Measurements from ENCODE around the gene NOL6.
"Not testable (repeated sequence)": the region's sequence is repeated elsewhere in the genome, so short reads cannot be mapped to it uniquely, and the experiment has no call there.

NOL6 gene

DNA sequence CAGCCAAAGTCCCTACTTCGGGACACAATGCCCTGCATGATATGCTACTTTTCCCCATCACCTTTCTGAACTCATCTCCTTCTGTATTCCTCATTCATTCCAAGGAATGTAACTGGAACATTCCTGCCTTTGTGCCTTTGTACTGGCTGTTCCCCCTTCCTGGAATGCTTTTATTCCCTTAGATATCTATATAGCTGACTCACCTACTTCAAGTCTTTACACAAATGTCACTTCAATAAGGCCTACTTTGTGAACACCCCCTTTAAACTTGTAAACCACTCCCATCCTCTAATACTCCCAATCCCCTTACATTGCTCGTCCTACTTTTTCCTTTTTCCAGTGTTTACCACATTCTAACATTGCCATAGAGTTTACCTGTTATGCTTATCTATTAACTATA, 2.4 kb downstream of the NOL6 start:
- DNase-seq (ENCODE audit: low read depth in 2 of 2) = no peak

DNA sequence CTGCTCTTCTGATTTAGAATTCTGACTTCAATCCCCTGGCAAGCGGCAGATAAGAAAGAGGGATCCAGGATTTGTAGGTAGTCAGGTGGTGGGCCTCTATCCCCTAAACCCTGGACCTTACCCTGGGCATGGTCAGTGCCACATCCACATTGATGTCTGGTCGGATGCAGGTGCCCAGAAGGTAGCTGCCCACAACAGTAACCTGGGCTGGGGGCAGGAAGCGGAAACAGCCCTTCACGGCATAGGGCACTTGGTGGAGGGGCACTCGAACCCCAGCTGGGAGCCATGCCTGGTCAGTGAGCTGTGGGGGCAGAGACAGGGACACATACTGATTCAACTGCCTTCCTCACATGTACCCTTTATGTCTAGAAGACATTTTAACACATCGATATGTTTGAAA, 3.8 kb downstream of the NOL6 start:
- DNase-seq (ENCODE audit: low read depth in 2 of 2) = no peak

DNA sequence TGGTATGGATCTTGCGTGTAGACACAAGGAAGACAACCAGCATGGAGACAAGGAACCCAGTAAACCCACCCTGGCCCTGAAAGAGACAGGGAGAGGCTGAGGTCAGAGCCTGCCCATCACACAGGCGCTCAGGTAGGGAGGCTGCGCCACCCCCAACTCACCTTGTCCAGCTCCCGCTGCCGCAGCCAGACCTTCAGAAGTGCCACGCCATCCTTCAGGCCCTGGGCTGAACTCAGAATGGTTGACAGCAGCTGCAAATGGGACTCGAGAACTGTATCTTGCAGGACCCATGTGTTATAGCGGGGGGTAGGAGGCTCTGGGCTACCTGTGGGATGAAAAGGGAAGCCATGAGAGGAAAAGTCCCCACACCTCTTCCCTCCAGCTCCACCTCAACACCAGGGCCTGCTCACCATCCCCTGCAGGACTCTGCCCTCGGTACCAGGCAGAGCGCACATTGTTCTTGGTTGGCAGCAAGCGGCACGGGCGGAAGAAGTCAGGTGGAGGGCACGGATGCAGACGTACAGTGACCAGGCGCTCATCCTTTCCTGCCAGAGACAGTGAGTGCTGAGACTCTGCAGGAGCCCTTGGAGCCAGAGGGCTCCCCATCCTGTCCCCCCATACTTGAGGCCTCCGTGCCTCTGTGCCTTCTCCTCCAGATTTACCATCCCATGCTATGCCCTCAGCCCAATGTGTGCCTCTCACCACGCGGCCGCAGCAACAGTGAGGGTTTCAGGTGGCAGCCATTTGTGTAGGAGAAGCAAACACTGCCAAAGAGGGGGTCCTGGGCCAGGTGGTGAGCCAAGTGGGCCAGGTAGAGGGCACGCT, 4.7 kb downstream of the NOL6 start:
- no peak for DNase-seq (ENCODE audit: low read depth in 2 of 2)

DNA sequence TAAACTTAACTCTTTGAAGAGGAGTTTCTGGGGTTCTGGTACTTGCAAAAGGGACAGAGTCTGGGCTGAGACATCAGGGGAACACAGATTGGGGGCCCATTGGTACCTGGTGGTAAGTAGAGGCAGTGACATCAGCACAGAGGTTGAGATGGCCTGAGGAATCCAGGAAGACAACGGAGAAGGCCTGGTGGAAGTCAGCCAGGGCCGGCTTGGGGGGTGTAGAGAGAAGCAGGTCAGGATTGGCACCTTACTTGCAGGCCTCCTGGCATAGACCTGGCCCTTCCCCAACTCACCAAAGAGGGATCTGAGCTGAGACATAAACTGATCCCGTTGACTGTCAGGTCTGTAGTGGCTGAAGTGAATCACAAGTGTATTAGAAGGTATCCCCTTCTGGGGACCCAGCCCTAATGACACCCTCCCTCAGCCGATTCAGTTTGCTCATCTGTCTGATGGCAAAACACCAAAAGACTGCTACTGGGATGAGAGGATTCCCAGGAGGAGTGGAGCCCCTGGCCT, 5.5 kb downstream of the NOL6 start:
- no peak for DNase-seq (ENCODE audit: low read depth in 2 of 2)

DNA sequence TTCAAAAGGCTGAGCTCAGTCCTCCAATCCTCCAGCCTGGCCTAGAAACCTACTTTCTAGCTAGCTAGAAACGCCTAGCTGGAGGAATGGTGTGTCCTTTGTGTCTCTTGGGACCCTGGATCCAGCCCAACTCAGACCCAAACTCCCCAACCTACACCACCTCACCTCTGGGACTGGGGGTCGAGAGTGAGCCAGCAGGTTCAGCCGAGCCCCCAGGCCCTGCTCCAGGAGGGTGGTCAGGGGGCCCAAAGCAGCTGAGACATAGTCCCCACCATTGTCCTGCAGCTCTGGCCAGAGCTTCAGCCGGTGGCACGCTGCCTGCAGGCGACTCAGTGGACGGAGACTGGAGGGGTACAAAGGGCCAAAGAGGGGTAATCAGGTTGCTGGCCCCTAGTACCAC, 6.2 kb downstream of the NOL6 start:
- no peak for DNase-seq (ENCODE audit: low read depth in 2 of 2)

DNA sequence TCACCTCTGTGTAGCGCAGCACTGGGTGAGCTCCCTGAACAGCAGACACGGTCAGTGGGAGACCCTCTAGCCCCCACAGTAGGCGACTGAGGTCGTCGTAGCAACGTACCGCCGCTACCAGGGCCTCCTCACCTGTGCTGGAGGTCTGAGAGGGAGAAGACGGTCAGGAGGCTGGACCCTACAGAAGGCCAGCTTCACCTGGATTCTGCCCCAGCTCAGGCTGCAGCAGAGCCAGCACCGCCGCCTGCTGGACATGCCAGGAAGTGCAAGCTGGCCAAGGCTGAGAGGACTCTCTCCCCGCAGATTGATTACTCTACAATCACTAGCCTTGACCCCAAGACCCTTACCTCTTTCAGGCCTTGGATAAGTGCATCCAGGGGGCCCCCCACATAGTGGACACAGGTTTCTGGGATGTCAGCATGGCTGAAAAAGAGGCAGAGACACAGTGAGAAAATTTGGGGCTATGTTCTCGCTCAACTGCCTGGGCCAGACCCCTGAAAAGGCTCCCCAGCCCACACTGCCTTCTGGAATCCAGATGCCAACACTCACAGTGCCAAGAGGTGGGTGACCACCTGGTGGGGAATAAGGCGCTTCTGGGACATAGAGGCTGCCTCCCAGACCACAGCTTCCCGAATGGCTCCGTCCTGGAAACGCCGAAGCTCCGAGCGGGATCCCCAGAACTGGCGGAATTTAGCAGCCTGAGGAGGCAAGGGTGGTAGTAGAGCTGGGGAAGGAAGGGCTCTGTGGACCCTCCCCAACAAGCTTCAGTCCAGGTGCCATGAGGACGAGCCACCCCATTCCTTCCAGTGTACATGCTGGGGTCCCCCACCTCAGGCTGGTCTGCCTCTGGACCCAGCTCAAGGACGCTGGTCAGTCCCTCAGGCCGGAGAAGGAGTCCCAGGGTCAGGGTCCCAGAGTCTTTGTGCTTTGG, 6.9 kb downstream of the NOL6 start:
- peak; percentile 36 to 51 for DNase-seq (ENCODE audit: low read depth in 2 of 2)

DNA sequence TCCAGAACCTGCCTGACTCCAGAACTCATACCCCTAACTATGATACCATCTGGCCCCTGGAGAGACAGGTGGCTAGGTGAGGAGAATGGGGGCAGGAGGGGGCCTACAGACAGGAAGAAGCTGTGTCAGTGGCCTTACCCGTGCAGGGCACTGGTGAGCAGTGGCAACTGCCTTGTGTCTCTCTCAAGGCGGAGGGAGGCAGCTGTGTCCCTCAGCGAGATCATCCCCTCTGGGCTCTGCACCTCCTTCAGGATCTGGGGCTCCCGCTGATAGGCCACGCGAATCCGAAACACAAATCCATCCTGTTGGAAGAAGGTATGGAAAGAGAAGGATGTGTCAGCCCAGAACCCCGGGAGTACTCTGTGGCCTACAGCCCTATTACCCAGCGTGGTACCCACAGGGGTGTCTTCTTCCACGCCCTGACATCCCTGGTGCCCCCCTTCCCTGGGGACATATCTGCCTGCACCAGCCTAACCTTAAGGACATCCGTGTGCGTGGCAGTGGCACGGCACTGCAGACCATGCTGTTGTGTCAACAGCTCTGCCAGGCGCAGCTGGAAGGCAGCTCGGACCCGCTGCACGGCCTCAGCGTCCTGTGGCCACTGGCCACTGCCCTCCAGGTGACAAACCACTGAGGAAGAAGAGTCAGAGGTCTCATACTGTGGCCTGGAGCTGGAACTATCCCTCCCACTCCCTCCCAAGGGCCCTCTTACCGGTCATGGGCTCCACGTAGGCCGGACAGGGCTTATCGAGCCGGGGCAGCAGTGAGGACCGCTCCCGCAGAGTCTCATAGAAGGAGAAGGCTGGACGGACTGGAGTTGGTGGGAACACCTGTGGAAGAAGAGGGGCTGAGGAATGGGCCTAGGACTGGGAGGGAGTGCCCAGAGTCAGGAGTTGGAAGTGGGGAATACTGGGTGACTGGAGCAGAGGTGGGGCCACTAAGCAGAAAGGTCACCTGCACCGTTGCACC, 7.8 kb downstream of the NOL6 start:
- no peak for DNase-seq (ENCODE audit: low read depth in 2 of 2)

DNA sequence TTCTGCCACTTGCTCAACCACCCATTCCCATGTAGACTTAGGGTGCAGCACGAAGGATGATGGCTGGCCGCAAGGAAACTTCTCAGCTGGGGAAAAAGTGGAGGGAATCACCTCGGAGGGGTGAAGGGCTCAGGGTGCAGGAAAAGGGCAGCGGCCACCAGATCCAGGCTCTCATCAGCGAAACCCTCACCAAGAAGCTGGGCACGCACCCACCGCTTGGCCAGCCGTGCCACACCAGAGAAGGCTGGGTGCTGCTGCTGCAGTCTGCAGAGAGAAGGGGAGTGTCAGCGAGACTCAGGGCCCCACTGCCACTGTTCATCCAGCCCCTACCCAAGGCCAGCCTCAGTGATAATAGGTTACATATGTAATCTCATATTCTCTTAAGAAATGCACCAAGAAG, 8.6 kb downstream of the NOL6 start:
- no peak for DNase-seq (ENCODE audit: low read depth in 2 of 2)

DNA sequence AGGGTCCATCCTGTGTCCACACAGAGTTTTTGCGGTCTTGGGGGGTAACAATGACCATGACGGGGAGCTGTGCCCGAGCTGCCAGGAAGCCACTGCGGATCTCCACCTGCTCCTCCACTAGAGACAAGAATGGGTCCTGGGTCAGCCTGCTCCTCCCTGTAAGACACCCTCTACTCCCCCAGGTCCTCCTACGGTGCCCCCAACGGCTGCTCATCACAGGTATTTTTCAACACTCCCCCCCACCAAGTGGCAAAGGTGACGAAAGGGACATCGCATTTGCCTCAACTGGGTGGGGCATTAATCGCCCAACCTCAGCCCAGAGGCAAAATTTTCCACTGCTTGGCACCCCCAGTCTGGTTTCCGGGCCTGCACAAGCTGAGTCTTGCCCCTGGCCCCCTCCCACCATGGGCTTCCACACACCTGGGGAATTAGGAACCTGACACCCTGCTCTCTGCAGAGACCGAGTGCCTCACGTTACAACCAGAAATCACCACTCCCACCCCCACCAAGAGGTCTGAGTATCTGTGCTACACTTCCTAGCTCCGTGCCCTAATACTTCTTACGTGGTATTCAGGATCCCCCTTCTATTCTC, 9.6 kb downstream of the NOL6 start:
- DNase-seq (ENCODE audit: low read depth in 2 of 2) = no peak

DNA sequence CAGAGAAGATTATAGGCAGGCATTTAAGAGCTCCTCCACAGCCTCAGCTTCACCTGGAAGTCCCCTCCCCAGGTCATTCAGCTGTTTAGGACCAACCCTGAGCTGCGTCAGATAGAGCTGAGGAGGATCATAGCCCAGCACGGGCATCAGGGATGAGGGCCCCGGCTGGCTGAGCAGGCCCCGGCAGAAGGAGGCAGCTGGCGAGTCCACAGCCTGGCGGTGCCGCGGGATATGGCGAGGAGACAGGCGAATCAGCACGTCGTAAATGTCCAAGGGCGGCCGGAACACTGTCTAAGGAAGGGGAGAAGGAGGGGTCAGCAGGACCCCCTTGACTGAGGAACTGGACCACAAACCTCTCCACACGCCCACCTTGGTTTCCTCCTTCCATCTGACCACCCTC, 10.6 kb downstream of the NOL6 start:
- DNase-seq (ENCODE audit: low read depth in 2 of 2) = no peak

DNA sequence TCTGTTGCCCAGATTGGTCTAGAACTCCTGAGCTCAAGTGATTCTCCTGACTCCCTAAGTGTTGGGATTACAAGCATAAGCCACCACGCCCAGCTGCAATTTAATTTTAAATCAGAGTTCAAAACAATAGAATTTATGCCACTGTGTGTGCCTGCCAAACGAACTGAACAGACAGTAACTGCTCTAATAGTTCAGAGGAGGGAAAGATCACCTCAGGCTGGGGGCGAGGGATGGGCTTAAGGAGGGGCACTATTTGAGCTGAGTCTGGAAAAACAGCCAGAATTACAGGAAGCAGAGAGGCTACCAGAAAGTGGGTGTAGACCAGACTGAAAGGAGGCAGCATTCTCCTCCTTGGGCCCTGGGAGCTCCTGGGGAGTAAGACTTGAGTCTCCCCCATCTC, 12.2 kb downstream of the NOL6 start:
- no peak for DNase-seq (ENCODE audit: low read depth in 2 of 2)

DNA sequence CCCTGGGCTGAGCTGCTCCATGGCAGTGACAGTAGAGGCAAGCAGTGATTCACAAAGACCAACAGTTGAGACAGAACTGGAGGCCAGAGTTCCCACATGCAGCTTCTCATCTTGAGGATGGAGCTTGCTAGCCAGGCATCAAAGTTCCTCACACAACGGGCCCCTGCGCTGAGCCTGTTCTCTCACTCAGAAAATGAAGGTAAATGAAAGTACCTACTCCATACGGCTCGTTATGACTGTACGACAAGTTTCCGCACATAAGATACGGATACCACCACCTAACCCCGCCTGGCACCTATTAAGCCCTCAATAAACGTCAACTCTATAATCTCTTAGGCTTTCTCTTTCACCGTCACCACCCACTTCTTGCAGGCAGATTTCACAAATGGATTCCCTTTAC, 12.9 kb downstream of the NOL6 start:
- DNase-seq (ENCODE audit: low read depth in 2 of 2) = no peak

DNA sequence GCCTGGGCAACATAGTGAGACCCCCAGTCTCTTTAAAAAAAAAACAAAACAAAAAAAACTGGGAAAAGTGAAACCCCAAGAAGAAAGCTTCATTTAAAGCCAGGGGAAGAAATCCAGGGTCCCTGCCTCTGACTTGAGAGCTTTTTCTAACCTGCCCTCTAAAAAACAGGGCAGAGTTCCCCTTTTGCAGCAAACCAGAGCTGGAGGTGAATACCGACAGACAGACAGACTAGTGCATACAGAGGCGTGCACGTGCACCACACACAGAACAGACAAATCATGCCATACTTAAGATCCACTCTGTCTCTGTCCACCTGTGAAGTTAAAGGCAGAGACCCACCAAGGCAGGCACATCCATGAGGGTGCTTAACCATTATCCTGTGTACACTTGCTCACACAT, 14.6 kb downstream of the NOL6 start:
- DNase-seq (ENCODE audit: low read depth in 2 of 2) = no peak

DNA sequence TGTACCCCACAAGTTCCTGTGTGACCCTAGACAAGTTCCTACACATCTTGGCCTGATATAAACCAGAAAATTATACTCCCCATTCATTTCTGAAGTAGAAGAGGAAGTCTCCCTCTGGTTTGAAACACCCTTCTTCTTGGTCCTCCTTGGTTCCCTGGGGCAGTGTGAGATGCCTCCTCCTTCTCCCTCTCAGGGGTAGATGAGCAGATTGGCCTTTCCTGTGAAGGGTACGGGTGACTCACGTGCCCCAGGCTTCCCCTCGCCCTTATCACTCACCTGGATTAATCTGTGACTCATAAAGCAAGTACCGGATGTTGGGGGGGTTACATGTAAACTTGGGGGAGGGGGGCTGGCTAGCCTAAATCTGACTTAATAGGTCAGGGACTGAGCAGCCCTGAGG, 15.3 kb downstream of the NOL6 start:
- DNase-seq (ENCODE audit: low read depth in 2 of 2) = peak; percentile 27 to 69

DNA sequence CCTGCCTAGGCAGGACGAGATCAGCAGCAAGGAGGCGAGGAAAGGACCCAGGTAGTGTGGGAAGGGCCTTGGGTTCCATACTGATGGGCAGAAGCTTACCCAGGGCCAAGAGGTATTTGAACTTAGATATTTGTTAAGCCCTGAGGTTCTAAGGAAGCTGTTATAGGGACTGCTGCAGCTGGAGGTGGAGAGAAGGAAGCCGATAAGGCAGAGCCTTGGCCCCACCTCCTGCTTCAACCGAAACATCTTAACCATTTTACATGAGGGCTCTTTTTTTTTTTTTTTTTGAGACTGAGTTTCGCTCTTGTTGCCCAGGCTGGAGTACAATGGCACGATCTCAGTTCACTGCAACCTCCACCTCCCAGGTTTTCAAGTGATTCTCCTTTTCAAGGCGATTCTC, 17.8 kb downstream of the NOL6 start:
- no peak for DNase-seq (ENCODE audit: low read depth in 2 of 2)

DNA sequence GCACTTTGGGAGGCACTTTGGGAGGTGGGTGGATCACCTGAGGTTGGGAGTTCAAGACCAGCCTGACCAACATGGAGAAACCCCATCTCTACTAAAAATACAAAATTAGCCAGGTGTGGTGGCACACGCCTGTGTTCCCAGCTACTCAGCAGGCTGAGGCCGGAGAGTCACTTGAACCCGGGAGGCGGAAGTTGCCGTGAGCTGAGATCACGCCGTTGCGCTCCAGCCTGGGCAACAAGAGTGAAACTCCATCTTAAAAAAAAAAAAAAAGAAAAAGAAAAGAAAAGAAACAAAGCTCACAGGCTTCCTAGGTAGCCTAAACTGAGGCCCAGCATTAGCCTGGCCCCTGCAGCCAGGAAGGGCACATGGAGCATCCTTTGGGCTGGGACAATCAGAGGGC, 18.3 kb downstream of the NOL6 start:
- not testable (repeated sequence) for DNase-seq (ENCODE audit: low read depth in 2 of 2)

DNA sequence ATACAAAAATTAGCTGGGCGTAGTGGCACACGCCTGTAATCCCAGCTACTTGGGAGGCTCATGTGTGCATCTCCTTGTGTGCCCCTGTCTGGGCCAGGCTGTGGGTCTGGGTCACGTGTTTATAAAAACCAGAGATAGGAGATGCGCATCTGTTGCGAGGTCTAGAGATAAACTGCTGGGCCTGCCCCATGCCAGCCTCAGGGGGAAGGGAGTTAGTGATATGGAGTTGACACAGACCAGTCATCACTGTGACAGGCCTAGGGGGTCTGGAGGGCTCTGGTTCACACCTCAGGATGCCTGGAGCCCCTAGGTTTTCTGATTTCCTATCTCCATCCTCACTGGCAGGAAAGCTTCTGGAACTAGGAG, 19.1 kb downstream of the NOL6 start:
- not testable (repeated sequence) for DNase-seq (ENCODE audit: low read depth in 2 of 2)

DNA sequence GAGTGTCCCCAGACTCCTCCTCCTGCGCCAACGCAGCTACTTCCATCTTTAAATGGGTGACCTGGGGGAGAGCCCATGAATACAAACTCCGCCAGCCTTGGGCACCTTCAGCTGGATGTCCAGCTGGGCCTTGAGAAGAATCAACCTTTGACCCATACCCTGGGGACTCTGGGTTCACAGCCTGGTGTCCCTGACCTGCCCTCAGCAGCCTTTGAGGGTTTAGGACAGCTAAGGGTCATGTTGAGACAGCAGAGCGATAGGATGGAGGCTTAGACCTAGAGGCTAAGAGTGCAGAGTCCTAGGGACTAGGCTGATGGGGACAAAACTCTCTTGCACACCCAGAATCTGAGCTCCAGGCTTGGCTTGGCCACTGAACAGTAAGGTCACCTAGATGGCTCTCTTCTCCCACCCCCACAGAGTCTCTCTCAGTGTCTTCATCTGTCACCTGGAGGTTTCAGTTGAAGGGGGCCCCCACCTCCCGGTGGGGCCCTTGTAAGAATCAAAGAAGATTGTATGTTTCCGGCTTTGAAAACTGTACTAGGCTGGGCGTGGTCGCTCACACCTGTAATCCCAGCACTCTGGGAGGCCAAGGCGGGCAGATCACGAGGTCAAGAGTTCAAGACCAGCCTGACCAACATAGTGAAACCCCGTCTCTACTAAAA, 19.6 kb downstream of the NOL6 start:
- no peak for DNase-seq (ENCODE audit: low read depth in 2 of 2)

DNA sequence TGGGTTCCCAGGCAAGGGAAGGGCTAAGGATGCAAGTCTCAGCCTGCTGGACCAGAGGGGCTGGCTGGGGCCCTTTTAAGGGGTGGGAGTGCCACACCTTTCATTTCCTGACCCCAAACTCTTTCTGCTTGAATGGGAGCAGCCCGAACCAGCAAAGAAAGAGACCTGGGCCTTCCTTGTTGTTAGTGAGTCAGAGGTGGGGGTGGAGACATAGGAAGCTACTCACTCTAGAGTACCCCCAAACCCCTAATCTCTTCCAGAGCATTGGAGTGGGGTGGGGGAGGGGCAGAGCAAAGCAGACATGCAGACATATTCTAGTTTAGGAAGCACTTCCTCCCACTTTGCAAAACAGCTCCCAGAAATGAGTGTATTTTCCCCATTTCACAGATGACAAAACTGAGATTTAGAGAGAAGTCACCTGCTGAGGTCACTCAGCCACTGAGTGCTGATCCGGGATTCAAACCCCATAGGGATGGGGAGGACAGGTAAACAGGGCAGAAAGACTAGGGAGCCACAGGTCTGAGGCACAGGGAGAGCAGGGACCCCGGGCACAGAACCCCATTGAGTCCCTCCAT, 20.4 kb downstream of the NOL6 start:
- DNase-seq (ENCODE audit: low read depth in 2 of 2) = no peak

DNA sequence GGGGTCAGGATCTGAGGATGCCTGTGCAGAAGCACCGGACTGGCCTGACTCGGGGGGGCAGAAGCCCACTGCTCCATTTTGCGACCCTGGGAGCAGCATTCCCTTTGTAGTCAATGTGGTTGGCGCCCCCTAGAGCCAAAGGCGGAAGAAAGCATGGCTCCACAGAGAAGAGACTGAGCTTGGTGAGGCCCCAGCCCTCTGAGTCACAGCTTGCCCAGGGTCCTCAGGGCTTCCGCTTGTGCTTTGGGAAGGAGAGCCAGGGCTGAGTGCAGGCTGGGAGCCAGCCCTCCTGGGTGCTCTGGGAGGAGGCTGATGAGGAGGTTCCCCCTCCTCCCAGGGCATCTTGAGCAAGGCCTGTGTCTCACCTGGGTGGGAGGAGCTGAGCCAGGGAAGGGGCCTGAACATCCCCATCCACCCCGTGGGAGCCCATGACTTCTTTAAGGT, 20.9 kb downstream of the NOL6 start:
- DNase-seq (ENCODE audit: low read depth in 2 of 2) = peak in 1 of 2 donors; percentile 26

All from activated CD8-positive, alpha-beta memory T cell treated with anti-CD3 and anti-CD28 coated beads for 4 hours (primary cell).